NT2/D1 (cell line): Measurements from ENCODE around the gene MARS1.

ENCODE experiments used
- DNase-seq: peaks from one replicate; pipeline ENCODE4 v3.0.0-alpha.2; 2011; ENCODE audit warnings: low read depth, low spot score
- H3K27me3 ChIP-seq: 2 replicates; pipeline ENCODE4 v1.6.0; 2011; ENCODE audit warnings: mild to moderate bottlenecking; ENCODE audit not compliant: insufficient read length, insufficient read depth
- H3K36me3 ChIP-seq: 2 replicates; pipeline ENCODE4 v1.6.1; 2011; ENCODE audit warnings: mild to moderate bottlenecking, low read length, mixed read lengths; ENCODE audit not compliant: insufficient read depth, insufficient read length
- H3K4me1 ChIP-seq: 2 replicates; pipeline ENCODE4 v1.5.1; 2011; ENCODE audit not compliant: insufficient read depth, insufficient read length
- H3K4me3 ChIP-seq: 2 replicates; pipeline ENCODE4 v1.5.1; 2011; ENCODE audit warnings: low read depth; ENCODE audit not compliant: insufficient read length
- H3K9ac ChIP-seq: 2 replicates; pipeline ENCODE4 v1.6.0; 2011; ENCODE audit warnings: low read depth; ENCODE audit not compliant: insufficient read length
- H3K9me3 ChIP-seq: 2 replicates; pipeline ENCODE4 v1.5.1; 2011; ENCODE audit warnings: mild to moderate bottlenecking, low read length; ENCODE audit not compliant: insufficient read depth
- SUZ12 ChIP-seq: IDR thresholded peaks from 2 replicates; pipeline ENCODE4 v1.6.1; 2011; ENCODE audit not compliant: insufficient read length, insufficient read depth; ENCODE audit errors: extremely low read depth
- YY1 ChIP-seq: IDR thresholded peaks from 2 replicates; pipeline ENCODE4 v1.6.1; 2011; ENCODE audit not compliant: insufficient read length, insufficient read depth
- ZNF274 ChIP-seq: IDR thresholded peaks from 2 replicates; pipeline ENCODE4 v1.6.1; 2011; ENCODE audit warnings: mild to moderate bottlenecking, low read depth, low read length

The MARS1 gene

GRCh38 chr12:57530396-57531142 is 42.7 kb downstream of the MARS1 start:
- Histone ChIP-seq H3K9ac (no peak overlapping the region), H3K36me3 (peaks cover 95% of the 10 kb centered on the region), H3K27me3 (no peaks in the 10 kb centered on the region), H3K9me3 (no peaks in the 10 kb centered on the region), H3K4me3 (no peak overlapping the region), H3K4me1 (peaks cover 4% of the 10 kb centered on the region)
- no peak for DNase-seq
- no peak for TF ChIP-seq SUZ12
- TF ChIP-seq ZNF274: no peak
- no peak for TF ChIP-seq YY1

- H3K27me3 ChIP-seq: no peaks in the 10 kb centered on the region
- H3K9me3 ChIP-seq: no peaks in the 10 kb centered on the region
- DNase-seq: no peak
- no peak overlapping the region for H3K9ac ChIP-seq
- H3K36me3 ChIP-seq: peaks cover 93% of the 10 kb centered on the region
- no peak overlapping the region for H3K4me3 ChIP-seq
- TF ChIP-seq YY1 (no peak), ZNF274 (no peak), SUZ12 (no peak)
- H3K4me1 ChIP-seq: no peaks in the 10 kb centered on the region
These were observed 44.0 kb downstream of the MARS1 start for GRCh38 chr12:57531836-57532235.

- Histone ChIP-seq H3K9ac (no peak overlapping the region), H3K4me3 (no peak overlapping the region), H3K9me3 (no peaks in the 10 kb centered on the region), H3K36me3 (peaks cover 88% of the 10 kb centered on the region), H3K27me3 (no peaks in the 10 kb centered on the region), H3K4me1 (no peaks in the 10 kb centered on the region)
- no peak for DNase-seq
- no peak for TF ChIP-seq SUZ12
- no peak for TF ChIP-seq YY1
- TF ChIP-seq ZNF274: no peak
These were observed 45.2 kb downstream of the MARS1 start for GRCh38 chr12:57533108-57533507.

GRCh38 chr12:57534250-57534649 is 46.4 kb downstream of the MARS1 start:
- TF ChIP-seq YY1 (no peak), ZNF274 (no peak), SUZ12 (no peak)
- Histone ChIP-seq H3K36me3 (peaks cover 88% of the 10 kb centered on the region), H3K9ac (no peak overlapping the region), H3K9me3 (no peaks in the 10 kb centered on the region), H3K27me3 (no peaks in the 10 kb centered on the region), H3K4me1 (no peaks in the 10 kb centered on the region), H3K4me3 (no peak overlapping the region)
- DNase-seq: no peak

GRCh38 chr12:57534991-57535543 is 47.2 kb downstream of the MARS1 start:
- Histone ChIP-seq H3K9ac (no peak overlapping the region), H3K4me1 (no peaks in the 10 kb centered on the region), H3K4me3 (no peak overlapping the region), H3K9me3 (no peaks in the 10 kb centered on the region), H3K27me3 (no peaks in the 10 kb centered on the region), H3K36me3 (peaks cover 84% of the 10 kb centered on the region)
- TF ChIP-seq YY1 (no peak), SUZ12 (no peak), ZNF274 (no peak)
- no peak for DNase-seq

- Histone ChIP-seq H3K9ac (no peak overlapping the region), H3K27me3 (no peaks in the 10 kb centered on the region), H3K4me3 (no peak overlapping the region), H3K4me1 (no peaks in the 10 kb centered on the region), H3K36me3 (peaks cover 81% of the 10 kb centered on the region), H3K9me3 (no peaks in the 10 kb centered on the region)
- no peak for DNase-seq
- TF ChIP-seq ZNF274: no peak
- no peak for TF ChIP-seq YY1
- no peak for TF ChIP-seq SUZ12
These were observed 48.1 kb downstream of the MARS1 start for GRCh38 chr12:57535764-57536596.

GRCh38 chr12:57536597-57536942 is 48.7 kb downstream of the MARS1 start:
- TF ChIP-seq SUZ12 (no peak), ZNF274 (no peak), YY1 (no peak)
- Histone ChIP-seq H3K4me1 (no peaks in the 10 kb centered on the region), H3K36me3 (peaks cover 81% of the 10 kb centered on the region), H3K9ac (no peak overlapping the region), H3K9me3 (no peaks in the 10 kb centered on the region), H3K27me3 (no peaks in the 10 kb centered on the region), H3K4me3 (no peak overlapping the region)
- DNase-seq: no peak
